ENCODE measurements around the gene MCF2L2. TPM values are rescaled to one million over a fixed set of nuclear protein-coding genes. Genes with fewer than 3 reads are reported as not detected.
A peak's percentile ranks its signal among the peaks of the same experiment; 100 is the strongest.

The MCF2L2 gene
- total RNA-seq, 1 donor from 2014 or later, result 2.7 TPM

GRCh38 chr3:183455089-183455488, 26.7 kb upstream of the MCF2L2 start:
- TF ChIP-seq CTCF (conservative IDR thresholded peaks at IDR 0.05), result no peak
- peaks cover 18% of the 10 kb centered on the region for H3K36me3 Mint-ChIP-seq
- H3K9me3 Mint-ChIP-seq, result peaks cover 2% of the 10 kb centered on the region
- H3K4me3 Mint-ChIP-seq, result no peak overlapping the region
- peaks cover under 1% of the 10 kb centered on the region for H3K4me1 Mint-ChIP-seq (ENCODE audit: unreplicated experiment)
- no peaks in the 10 kb centered on the region for H3K27me3 Mint-ChIP-seq
- no peak overlapping the region for H3K27ac Mint-ChIP-seq
- no peak for DNase-seq (ENCODE audit: extremely low spot score, unreplicated experiment)

GRCh38 chr3:183454064-183454463, 25.6 kb upstream of the MCF2L2 start:
- no peak overlapping the region for H3K27ac Mint-ChIP-seq
- H3K4me1 Mint-ChIP-seq (ENCODE audit: unreplicated experiment), result peaks cover 11% of the 10 kb centered on the region
- no peak for DNase-seq (ENCODE audit: extremely low spot score, unreplicated experiment)
- H3K4me3 Mint-ChIP-seq, result no peak overlapping the region
- no peaks in the 10 kb centered on the region for H3K9me3 Mint-ChIP-seq
- TF ChIP-seq CTCF (conservative IDR thresholded peaks at IDR 0.05), result no peak
- no peaks in the 10 kb centered on the region for H3K27me3 Mint-ChIP-seq
- H3K36me3 Mint-ChIP-seq, result peaks cover 18% of the 10 kb centered on the region

- peaks cover 6% of the 10 kb centered on the region for H3K36me3 Mint-ChIP-seq
- H3K4me3 Mint-ChIP-seq, result peak overlapping the region; percentile 98
- peaks cover 18% of the 10 kb centered on the region for H3K4me1 Mint-ChIP-seq (ENCODE audit: unreplicated experiment)
These were observed 21.4 kb upstream of the MCF2L2 start for GRCh38 chr3:183449791-183450190.

GRCh38 chr3:183449391-183449790, 21.0 kb upstream of the MCF2L2 start:
- Mint-ChIP-seq H3K27me3 (no peaks in the 10 kb centered on the region), H3K9me3 (no peaks in the 10 kb centered on the region), H3K4me3 (peak overlapping the region; percentile 98), H3K36me3 (peaks cover 6% of the 10 kb centered on the region), H3K27ac (peak overlapping the region; percentile 20), H3K4me1 (ENCODE audit: unreplicated experiment) (peaks cover 18% of the 10 kb centered on the region)
- DNase-seq (ENCODE audit: extremely low spot score, unreplicated experiment), result no peak
- TF ChIP-seq CTCF (conservative IDR thresholded peaks at IDR 0.05), result peak; percentile 26

More at GRCh38 chr3:183449791-183450190, 21.4 kb upstream of the MCF2L2 start:
- peak overlapping the region; percentile 20 for H3K27ac Mint-ChIP-seq
- DNase-seq (ENCODE audit: extremely low spot score, unreplicated experiment), result no peak
- no peaks in the 10 kb centered on the region for H3K9me3 Mint-ChIP-seq
- H3K27me3 Mint-ChIP-seq, result no peaks in the 10 kb centered on the region
- no peak for TF ChIP-seq CTCF (conservative IDR thresholded peaks at IDR 0.05)

- Mint-ChIP-seq H3K4me3 (peak overlapping the region; percentile 98), H3K27ac (no peak overlapping the region), H3K27me3 (peaks cover 3% of the 10 kb centered on the region)
These were observed 20.1 kb upstream of the MCF2L2 start for GRCh38 chr3:183448369-183449128.

More at GRCh38 chr3:183448369-183449128, 20.1 kb upstream of the MCF2L2 start:
- no peak for TF ChIP-seq CTCF (conservative IDR thresholded peaks at IDR 0.05)
- peaks cover 18% of the 10 kb centered on the region for H3K4me1 Mint-ChIP-seq (ENCODE audit: unreplicated experiment)
- H3K9me3 Mint-ChIP-seq, result peaks cover 3% of the 10 kb centered on the region
- no peak for DNase-seq (ENCODE audit: extremely low spot score, unreplicated experiment)
- H3K36me3 Mint-ChIP-seq, result no peaks in the 10 kb centered on the region

Data from type B pancreatic cell (in vitro differentiated cells).